ENCODE data around the gene EEF2K.
A peak's percentile ranks its signal among the peaks of the same experiment; 100 is the strongest.
"Not testable (repeated sequence)": the region's sequence is repeated elsewhere in the genome, so short reads cannot be mapped to it uniquely, and the experiment has no call there.

EEF2K gene

GRCh38 chr16:22206013-22206841, at the start of gene EEF2K:
Gene EEF2K (plus strand): TSS chr16:22206278. CDS start chr16:22225730, 19,452 bp downstream.
- peak; percentile 91 for DNase-seq

GRCh38 chr16:22161401-22161800, 44.7 kb upstream of the EEF2K start:
- no peak for DNase-seq

- peak; percentile 70 for DNase-seq
Observed at GRCh38 chr16:22161999-22162655, 44.0 kb upstream of the EEF2K start, which contains the start of gene SDR42E2. Gene SDR42E2 (plus strand): TSS chr16:22162506. CDS start chr16:22165583, 3,077 bp downstream.

- no peak for DNase-seq
Observed at GRCh38 chr16:22162656-22163009, 43.4 kb upstream of the EEF2K start.

- no peak for DNase-seq
Observed at GRCh38 chr16:22163806-22164205, 42.3 kb upstream of the EEF2K start.

GRCh38 chr16:22164482-22164881, 41.6 kb upstream of the EEF2K start:
- DNase-seq: no peak

- DNase-seq: no peak
Observed at GRCh38 chr16:22165508-22166285, 40.4 kb upstream of the EEF2K start.

GRCh38 chr16:22171953-22172352, 34.1 kb upstream of the EEF2K start:
- no peak for DNase-seq

GRCh38 chr16:22172642-22173041, 33.4 kb upstream of the EEF2K start:
- not testable (repeated sequence) for DNase-seq

- no peak for DNase-seq
Observed at GRCh38 chr16:22174642-22175041, 31.4 kb upstream of the EEF2K start.

- no peak for DNase-seq
Observed at GRCh38 chr16:22177968-22178930, 27.8 kb upstream of the EEF2K start.

GRCh38 chr16:22181426-22181825, 24.7 kb upstream of the EEF2K start:
- DNase-seq: no peak

GRCh38 chr16:22181843-22182242, 24.2 kb upstream of the EEF2K start:
- no peak for DNase-seq

GRCh38 chr16:22183335-22183734, 22.7 kb upstream of the EEF2K start:
- no peak for DNase-seq

- no peak for DNase-seq
Observed at GRCh38 chr16:22183901-22184614, 22.0 kb upstream of the EEF2K start.

- DNase-seq: no peak
Observed at GRCh38 chr16:22184615-22184968, 21.5 kb upstream of the EEF2K start.

- DNase-seq: no peak
Observed at GRCh38 chr16:22186517-22186916, 19.6 kb upstream of the EEF2K start.

- DNase-seq: no peak
Observed at GRCh38 chr16:22188267-22188594, 17.8 kb upstream of the EEF2K start.

GRCh38 chr16:22188595-22189442, 17.3 kb upstream of the EEF2K start:
- peak; percentile 75 for DNase-seq

- DNase-seq: peak; percentile 72
Observed at GRCh38 chr16:22189473-22190080, 16.5 kb upstream of the EEF2K start.
